PFSK-1 (cell line): ENCODE data around the gene TRDN.

ENCODE experiments used
- POLR2AphosphoS5 ChIP-seq: IDR thresholded peaks from 2 replicates; pipeline ENCODE4 v1.6.1; 2012; ENCODE audit warnings: low read depth, mild to moderate bottlenecking, control low read depth, low read length, moderate library complexity
- TAF1 ChIP-seq: IDR thresholded peaks from 2 replicates; pipeline ENCODE4 v1.6.1; 2012; ENCODE audit warnings: low read length, control low read depth, borderline replicate concordance; ENCODE audit not compliant: insufficient read depth

GRCh38 chr6:123580331-123580730 is 56.4 kb downstream of the TRDN start:
- TF ChIP-seq TAF1 (no peak), POLR2AphosphoS5 (no peak)
